Chondrocyte (in vitro differentiated cells): ENCODE data around the gene WFDC12. TPM values are rescaled to one million over a fixed set of nuclear protein-coding genes. Genes with fewer than 3 reads are reported as not detected.

Experiments used
- DNase-seq: peaks from one replicate; pipeline ENCODE4 v3.0.0; 2021; ENCODE audit warnings: mixed read lengths, low spot score
- H3K27ac Mint-ChIP-seq: one replicate; pipeline ENCODE4 v1.8.0; 2021; ENCODE audit warnings: mild to moderate bottlenecking, moderate library complexity, mixed read lengths; ENCODE audit not compliant: unreplicated experiment
- H3K27me3 Mint-ChIP-seq: 2 replicates; pipeline ENCODE4 v1.8.0; 2021; ENCODE audit warnings: low read depth, mixed read lengths
- H3K36me3 Mint-ChIP-seq: 2 replicates; pipeline ENCODE4 v1.8.0; 2021; ENCODE audit warnings: low read depth, mixed read lengths
- H3K4me1 Mint-ChIP-seq: 2 replicates; pipeline ENCODE4 v1.8.0; 2021; ENCODE audit warnings: low read depth, mild to moderate bottlenecking, mixed read lengths
- H3K4me3 Mint-ChIP-seq: one replicate; pipeline ENCODE4 v1.8.0; 2021; ENCODE audit warnings: mild to moderate bottlenecking, moderate library complexity, mixed read lengths; ENCODE audit not compliant: unreplicated experiment
- H3K9me3 Mint-ChIP-seq: 2 replicates; pipeline ENCODE4 v1.8.0; 2021; ENCODE audit warnings: low read depth, mixed read lengths
- CTCF ChIP-seq: fragments of 200-600 bp; sonication (generic); IDR thresholded peaks from 2 replicates; pipeline ENCODE4 v1.5.0; 2021; ENCODE audit warnings: antibody characterized with exemption, mild to moderate bottlenecking, moderate library complexity
- total RNA-seq: library from RNA; stranded (reverse); gene quantifications from 3 replicates; pipeline ENCODE4 v1.2.1, GENCODE V29; 2021

The WFDC12 gene
- total RNA-seq, 1 donor from 2014 or later, result not detected

DNA sequence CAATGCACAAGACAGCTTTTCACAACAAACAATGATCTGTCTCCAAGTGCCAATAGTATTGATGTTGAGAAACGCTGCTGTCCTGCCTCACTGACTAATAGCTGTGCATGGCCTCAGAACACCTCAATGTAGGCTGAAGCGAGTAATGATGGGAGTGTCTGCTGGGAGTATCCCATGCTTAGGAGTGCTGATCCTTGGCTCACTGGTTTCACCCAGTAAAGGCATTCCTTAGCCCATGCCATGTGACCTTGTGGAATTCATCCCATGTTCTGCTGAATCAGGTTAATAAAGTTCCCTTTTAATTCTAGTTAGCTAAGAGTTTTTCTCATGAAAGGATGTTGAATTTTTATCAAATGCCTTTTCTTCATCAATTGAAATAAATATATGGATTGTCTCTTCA is 3.8 kb upstream of the WFDC12 start:
- no peak overlapping the region for H3K4me3 Mint-ChIP-seq

GRCh38 chr20:45121388-45121787 is 2.9 kb downstream of the WFDC12 start:
- TF ChIP-seq CTCF, result no peak
- Mint-ChIP-seq H3K4me1 (no peaks in the 10 kb centered on the region), H3K36me3 (no peaks in the 10 kb centered on the region), H3K27me3 (peaks cover 41% of the 10 kb centered on the region), H3K27ac (no peak overlapping the region), H3K4me3 (no peak overlapping the region), H3K9me3 (peaks cover 13% of the 10 kb centered on the region)
- no peak for DNase-seq

More for the DNA sequence above, 3.8 kb upstream of the WFDC12 start:
- Mint-ChIP-seq H3K4me1 (no peaks in the 10 kb centered on the region), H3K36me3 (no peaks in the 10 kb centered on the region), H3K9me3 (peaks cover 3% of the 10 kb centered on the region), H3K27ac (no peak overlapping the region), H3K27me3 (peaks cover 61% of the 10 kb centered on the region)
- no peak for TF ChIP-seq CTCF
- no peak for DNase-seq

DNA sequence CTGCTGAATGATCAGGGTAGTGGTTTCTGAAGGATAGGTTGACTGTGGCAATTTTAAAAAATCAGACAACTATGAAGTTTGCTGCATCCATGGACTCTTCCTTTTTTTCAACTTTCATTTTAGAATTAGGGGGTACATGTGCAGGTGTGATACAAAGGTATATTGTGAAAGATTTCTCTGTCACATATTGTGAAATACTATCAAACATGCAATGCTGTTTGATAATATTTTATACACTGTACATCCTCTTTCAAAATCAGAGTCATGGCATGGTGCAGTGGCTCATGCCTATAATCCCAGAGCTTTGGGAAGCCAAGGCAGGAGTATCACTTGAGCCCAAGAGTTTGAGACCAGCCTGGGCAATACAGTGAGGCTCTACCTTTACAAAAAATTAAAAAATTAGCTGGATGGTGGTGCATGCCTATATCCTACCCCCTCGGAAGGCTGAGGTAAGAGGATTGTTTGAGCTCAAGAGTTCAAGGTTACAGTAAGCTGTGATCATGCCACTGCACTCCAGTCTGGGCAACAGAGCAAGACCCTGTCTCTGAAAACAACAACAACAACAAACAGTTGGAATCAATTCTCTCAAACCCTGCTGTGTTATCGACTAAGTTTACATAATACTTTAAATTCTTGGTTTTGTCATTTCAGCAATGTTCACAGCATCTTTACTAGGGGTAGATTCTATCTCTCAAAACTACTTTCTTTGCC is 4.6 kb downstream of the WFDC12 start:
- Mint-ChIP-seq H3K9me3 (peaks cover 13% of the 10 kb centered on the region), H3K27me3 (peaks cover 41% of the 10 kb centered on the region), H3K4me3 (no peak overlapping the region), H3K4me1 (no peaks in the 10 kb centered on the region), H3K27ac (no peak overlapping the region), H3K36me3 (no peaks in the 10 kb centered on the region)
- no peak for DNase-seq
- no peak for TF ChIP-seq CTCF

GRCh38 chr20:45118028-45118427 is 6.2 kb downstream of the WFDC12 start:
- H3K4me1 Mint-ChIP-seq, result no peaks in the 10 kb centered on the region
- peaks cover 10% of the 10 kb centered on the region for H3K9me3 Mint-ChIP-seq
- H3K27me3 Mint-ChIP-seq, result peaks cover 34% of the 10 kb centered on the region
- TF ChIP-seq CTCF, result peak; percentile 40
- no peaks in the 10 kb centered on the region for H3K36me3 Mint-ChIP-seq
- H3K4me3 Mint-ChIP-seq, result no peak overlapping the region
- no peak overlapping the region for H3K27ac Mint-ChIP-seq
- no peak for DNase-seq

- peaks cover 10% of the 10 kb centered on the region for H3K9me3 Mint-ChIP-seq
- DNase-seq, result no peak
- TF ChIP-seq CTCF, result no peak
- H3K4me1 Mint-ChIP-seq, result no peaks in the 10 kb centered on the region
- no peak overlapping the region for H3K4me3 Mint-ChIP-seq
- H3K27ac Mint-ChIP-seq, result no peak overlapping the region
- H3K27me3 Mint-ChIP-seq, result peaks cover 32% of the 10 kb centered on the region
- no peaks in the 10 kb centered on the region for H3K36me3 Mint-ChIP-seq
These were observed 6.7 kb downstream of the WFDC12 start for GRCh38 chr20:45117581-45117980.
